GF-D8 (cell line): ENCODE results near the gene CD44.

Experiments
- DNase-seq: peaks from one replicate; lab custom pipeline; 2025; lab: John Stamatoyannopoulos, UW

Gene CD44

GRCh38 chr11:35177370-35177769, 38.4 kb downstream of the CD44 start:
- DNase-seq: no peak

- no peak for DNase-seq
These were observed 39.3 kb downstream of the CD44 start for GRCh38 chr11:35178067-35178805.

GRCh38 chr11:35178873-35179272, 39.9 kb downstream of the CD44 start:
- DNase-seq: no peak

GRCh38 chr11:35179466-35180135, 40.6 kb downstream of the CD44 start:
- no peak for DNase-seq

GRCh38 chr11:35180317-35181233, 41.6 kb downstream of the CD44 start:
- no peak for DNase-seq

GRCh38 chr11:35182317-35182939, 43.5 kb downstream of the CD44 start:
- DNase-seq: no peak

GRCh38 chr11:35183326-35183925, 44.5 kb downstream of the CD44 start:
- no peak for DNase-seq

GRCh38 chr11:35185696-35186095, 46.7 kb downstream of the CD44 start:
- no peak for DNase-seq

GRCh38 chr11:35187996-35188395, 49.0 kb downstream of the CD44 start:
- DNase-seq: no peak

- no peak for DNase-seq
These were observed 51.9 kb downstream of the CD44 start for GRCh38 chr11:35190804-35191348.

- DNase-seq: no peak
These were observed 53.4 kb downstream of the CD44 start for GRCh38 chr11:35192347-35192746.

GRCh38 chr11:35193767-35194166, 54.8 kb downstream of the CD44 start:
- no peak for DNase-seq

- DNase-seq: no peak
These were observed 58.3 kb downstream of the CD44 start for GRCh38 chr11:35197292-35197691.

GRCh38 chr11:35200811-35201341, 61.9 kb downstream of the CD44 start:
- no peak for DNase-seq

- no peak for DNase-seq
These were observed 65.6 kb downstream of the CD44 start for GRCh38 chr11:35204614-35205013.

- DNase-seq: no peak
These were observed 67.6 kb downstream of the CD44 start for GRCh38 chr11:35206616-35207015.

GRCh38 chr11:35207471-35208403, 68.8 kb downstream of the CD44 start:
- no peak for DNase-seq

GRCh38 chr11:35208795-35209194, 69.8 kb downstream of the CD44 start:
- DNase-seq: no peak

GRCh38 chr11:35210876-35211546, 72.0 kb downstream of the CD44 start:
- DNase-seq: no peak
